Activated T-helper 17 cell treated with anti-CD3 and anti-CD28 coated beads, Interleukin-2, amount 50 U/mL, for 72 hours (primary cell): Measurements from ENCODE around the gene RIPOR2. TPM values are rescaled to one million over a fixed set of nuclear protein-coding genes. Genes with fewer than 3 reads are reported as not detected.
A peak's percentile ranks its signal among the peaks of the same experiment; 100 is the strongest.
"Not testable (repeated sequence)": the region's sequence is repeated elsewhere in the genome, so short reads cannot be mapped to it uniquely, and the experiment has no call there.

ENCODE experiments used
- ATAC-seq: fragments of 150-1000 bp; cut with Tn5 transposase; replicated peaks from 2 replicates; pipeline ENCODE4 v1.10.0; 2021; ENCODE audit warnings: mild to moderate bottlenecking, moderate library complexity
- H3K27ac Mint-ChIP-seq: one replicate; pipeline ENCODE4 v1.8.0; 2022; ENCODE audit warnings: mixed read lengths
- H3K27me3 Mint-ChIP-seq: one replicate; pipeline ENCODE4 v1.8.0; 2022; ENCODE audit warnings: mixed read lengths
- H3K36me3 Mint-ChIP-seq: one replicate; pipeline ENCODE4 v1.8.0; 2022; ENCODE audit warnings: low read depth, mild to moderate bottlenecking, mixed read lengths
- H3K4me1 Mint-ChIP-seq: one replicate; pipeline ENCODE4 v1.8.0; 2022; ENCODE audit warnings: mixed read lengths
- H3K4me3 Mint-ChIP-seq: one replicate; pipeline ENCODE4 v1.8.0; 2022; ENCODE audit warnings: mild to moderate bottlenecking, mixed read lengths
- H3K9me3 Mint-ChIP-seq: one replicate; pipeline ENCODE4 v1.8.0; 2022; ENCODE audit warnings: mixed read lengths
- total RNA-seq, 2 donors: library from RNA; stranded (reverse); gene quantifications; one replicate each; pipeline ENCODE4 v1.2.3, GENCODE V29; 2022

Gene RIPOR2
- total RNA-seq, 2 donors from 2014 or later, result 47.5 to 113 TPM

GRCh38 chr6:24940311-24940917, 4.7 kb upstream of the RIPOR2 start:
- Mint-ChIP-seq H3K36me3 (peaks cover 21% of the 10 kb centered on the region), H3K4me3 (peak overlapping the region; percentile 51), H3K4me1 (peaks cover 44% of the 10 kb centered on the region), H3K9me3 (peaks cover 9% of the 10 kb centered on the region), H3K27ac (peak overlapping the region; percentile 31), H3K27me3 (no peaks in the 10 kb centered on the region)
- ATAC-seq, result no peak

- ATAC-seq, result peak; percentile 73
- Mint-ChIP-seq H3K36me3 (peaks cover 18% of the 10 kb centered on the region), H3K4me1 (peaks cover 61% of the 10 kb centered on the region), H3K4me3 (peak overlapping the region; percentile 93), H3K27ac (peak overlapping the region; percentile 92), H3K27me3 (no peaks in the 10 kb centered on the region), H3K9me3 (no peaks in the 10 kb centered on the region)
These were observed 1.0 kb upstream of the RIPOR2 start for GRCh38 chr6:24936641-24937317.

- Mint-ChIP-seq H3K4me1 (peaks cover 52% of the 10 kb centered on the region), H3K27ac (peak overlapping the region; percentile 92), H3K36me3 (peaks cover 38% of the 10 kb centered on the region), H3K27me3 (no peaks in the 10 kb centered on the region), H3K4me3 (peak overlapping the region; percentile 93), H3K9me3 (no peaks in the 10 kb centered on the region)
- no peak for ATAC-seq
These were observed 1.8 kb downstream of the RIPOR2 start for GRCh38 chr6:24933868-24934401.

GRCh38 chr6:24933266-24933665, 2.5 kb downstream of the RIPOR2 start:
- peaks cover 51% of the 10 kb centered on the region for H3K4me1 Mint-ChIP-seq
- peak overlapping the region; percentile 92 for H3K27ac Mint-ChIP-seq
- no peaks in the 10 kb centered on the region for H3K9me3 Mint-ChIP-seq
- H3K4me3 Mint-ChIP-seq, result peak overlapping the region; percentile 93
- ATAC-seq, result no peak
- H3K36me3 Mint-ChIP-seq, result peaks cover 38% of the 10 kb centered on the region
- H3K27me3 Mint-ChIP-seq, result no peaks in the 10 kb centered on the region

GRCh38 chr6:24932832-24933231, 2.9 kb downstream of the RIPOR2 start:
- H3K4me3 Mint-ChIP-seq, result peak overlapping the region; percentile 93
- peaks cover 38% of the 10 kb centered on the region for H3K36me3 Mint-ChIP-seq
- H3K27me3 Mint-ChIP-seq, result no peaks in the 10 kb centered on the region
- H3K27ac Mint-ChIP-seq, result peak overlapping the region; percentile 92
- H3K4me1 Mint-ChIP-seq, result peaks cover 48% of the 10 kb centered on the region
- H3K9me3 Mint-ChIP-seq, result no peaks in the 10 kb centered on the region
- ATAC-seq, result peak; percentile 47

- peak; percentile 24 for ATAC-seq
- no peaks in the 10 kb centered on the region for H3K27me3 Mint-ChIP-seq
- H3K36me3 Mint-ChIP-seq, result peaks cover 47% of the 10 kb centered on the region
- peaks cover 49% of the 10 kb centered on the region for H3K4me1 Mint-ChIP-seq
- H3K4me3 Mint-ChIP-seq, result peak overlapping the region; percentile 93
- H3K27ac Mint-ChIP-seq, result peak overlapping the region; percentile 92
- H3K9me3 Mint-ChIP-seq, result peaks cover 7% of the 10 kb centered on the region
These were observed 3.8 kb downstream of the RIPOR2 start for GRCh38 chr6:24931718-24932691.

GRCh38 chr6:24931296-24931695, 4.5 kb downstream of the RIPOR2 start:
- Mint-ChIP-seq H3K27me3 (no peaks in the 10 kb centered on the region), H3K4me1 (peaks cover 49% of the 10 kb centered on the region), H3K27ac (peak overlapping the region; percentile 92)

GRCh38 chr6:24930431-24930871, 5.3 kb downstream of the RIPOR2 start:
- H3K9me3 Mint-ChIP-seq, result peaks cover 7% of the 10 kb centered on the region
- no peak for ATAC-seq
- H3K4me1 Mint-ChIP-seq, result peaks cover 44% of the 10 kb centered on the region
- H3K4me3 Mint-ChIP-seq, result peak overlapping the region; percentile 93
- peak overlapping the region; percentile 92 for H3K27ac Mint-ChIP-seq
- H3K27me3 Mint-ChIP-seq, result no peaks in the 10 kb centered on the region
- peaks cover 50% of the 10 kb centered on the region for H3K36me3 Mint-ChIP-seq

More at GRCh38 chr6:24931296-24931695, 4.5 kb downstream of the RIPOR2 start:
- Mint-ChIP-seq H3K4me3 (peak overlapping the region; percentile 93), H3K9me3 (peaks cover 7% of the 10 kb centered on the region), H3K36me3 (peaks cover 54% of the 10 kb centered on the region)
- no peak for ATAC-seq

- ATAC-seq, result peak; percentile 18
- Mint-ChIP-seq H3K4me1 (peaks cover 43% of the 10 kb centered on the region), H3K9me3 (peaks cover 7% of the 10 kb centered on the region), H3K27me3 (no peaks in the 10 kb centered on the region), H3K36me3 (peaks cover 45% of the 10 kb centered on the region), H3K4me3 (peak overlapping the region; percentile 93), H3K27ac (peak overlapping the region; percentile 92)
These were observed 6.5 kb downstream of the RIPOR2 start for GRCh38 chr6:24929242-24929641.

- Mint-ChIP-seq H3K4me1 (peaks cover 42% of the 10 kb centered on the region), H3K27ac (peak overlapping the region; percentile 92), H3K36me3 (peaks cover 50% of the 10 kb centered on the region), H3K27me3 (no peaks in the 10 kb centered on the region), H3K9me3 (peaks cover 7% of the 10 kb centered on the region), H3K4me3 (peak overlapping the region; percentile 93)
- peak; percentile 31 for ATAC-seq
These were observed 7.6 kb downstream of the RIPOR2 start for GRCh38 chr6:24927985-24928745.

- ATAC-seq, result peak; percentile 2
- Mint-ChIP-seq H3K36me3 (peaks cover 55% of the 10 kb centered on the region), H3K27ac (peak overlapping the region; percentile 92), H3K4me1 (peaks cover 43% of the 10 kb centered on the region), H3K4me3 (peak overlapping the region; percentile 93), H3K9me3 (peaks cover 7% of the 10 kb centered on the region), H3K27me3 (no peaks in the 10 kb centered on the region)
These were observed 8.3 kb downstream of the RIPOR2 start for GRCh38 chr6:24927277-24927955.

GRCh38 chr6:24926647-24927046, 9.1 kb downstream of the RIPOR2 start:
- not testable (repeated sequence) for H3K9me3 Mint-ChIP-seq, H3K27me3 Mint-ChIP-seq, ATAC-seq
- Mint-ChIP-seq H3K4me1 (peaks cover 37% of the 10 kb centered on the region), H3K4me3 (peak overlapping the region; percentile 93), H3K27ac (peak overlapping the region; percentile 92), H3K36me3 (peaks cover 51% of the 10 kb centered on the region)

GRCh38 chr6:24926192-24926591, 9.6 kb downstream of the RIPOR2 start:
- Mint-ChIP-seq H3K36me3 (peaks cover 46% of the 10 kb centered on the region), H3K4me3 (peak overlapping the region; percentile 93), H3K27ac (peak overlapping the region; percentile 92), H3K4me1 (peaks cover 38% of the 10 kb centered on the region), H3K27me3 (no peaks in the 10 kb centered on the region), H3K9me3 (peaks cover 7% of the 10 kb centered on the region)
- ATAC-seq, result no peak
